Measurements from ENCODE around the gene ZNF804B.
"Not testable (repeated sequence)": the region's sequence is repeated elsewhere in the genome, so short reads cannot be mapped to it uniquely, and the experiment has no call there.

The ZNF804B gene

DNA sequence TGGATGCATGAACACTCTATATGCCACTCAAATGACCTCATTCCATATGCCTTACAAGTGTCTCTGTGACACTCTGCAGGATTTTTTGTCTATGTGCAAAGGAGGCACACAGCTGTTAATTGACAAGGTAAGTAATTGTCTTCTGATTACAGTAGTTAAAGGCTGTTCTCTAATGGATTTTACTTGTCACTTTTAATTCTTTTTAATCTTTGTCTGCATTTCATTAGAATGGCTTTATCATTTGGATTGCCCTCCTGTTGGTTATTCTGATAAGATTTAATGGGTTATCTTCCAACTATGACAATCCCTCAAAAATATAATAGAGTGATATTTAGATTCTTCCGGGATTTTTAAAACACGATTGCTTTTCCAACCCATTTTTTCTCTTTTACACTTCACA, 326.1 kb downstream of the ZNF804B start:
- no peak for DNase-seq (ENCODE audit: low read depth in 2 of 2)

DNA sequence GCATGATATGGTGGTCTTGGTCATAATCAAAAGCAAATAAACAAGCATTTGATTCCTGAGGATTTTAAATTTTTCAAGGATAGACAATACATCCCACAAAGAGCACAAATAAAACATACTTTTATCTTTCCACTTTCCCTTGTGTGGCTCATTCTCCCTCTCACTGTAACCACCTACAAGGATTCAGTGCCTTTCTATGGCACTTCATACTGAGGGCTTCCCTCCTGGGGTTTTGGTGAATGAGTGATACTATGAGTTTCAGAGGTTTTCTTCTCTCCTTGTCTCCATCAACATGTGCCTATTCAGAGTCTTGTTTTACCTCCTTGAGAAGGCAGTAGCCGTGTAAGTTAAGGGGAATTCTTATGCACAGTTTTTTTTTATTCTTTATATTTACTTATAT, 332.1 kb downstream of the ZNF804B start:
- no peak for DNase-seq (ENCODE audit: low read depth in 2 of 2)

- no peak for DNase-seq (ENCODE audit: low read depth in 2 of 2)
Observed at GRCh38 chr7:89094269-89094668, 334.8 kb downstream of the ZNF804B start.

DNA sequence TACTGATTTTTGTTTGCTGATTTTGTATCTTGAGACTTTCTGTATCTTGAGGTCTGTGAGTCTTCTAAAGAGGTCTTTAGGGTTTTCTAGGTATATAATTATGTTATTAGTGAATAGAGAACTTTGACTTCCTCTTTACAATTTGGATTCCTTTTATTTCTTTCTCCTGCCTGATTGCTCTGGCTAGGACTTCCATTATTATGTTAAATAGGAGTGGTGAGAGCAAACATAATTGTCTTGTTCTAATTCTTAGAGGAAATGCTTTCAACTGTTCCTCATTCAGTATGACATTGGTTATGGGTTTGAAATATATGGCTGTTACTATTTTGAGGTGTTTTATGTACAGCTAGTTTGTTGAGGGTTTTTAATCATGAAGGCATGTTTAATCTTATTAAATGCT, 344.1 kb downstream of the ZNF804B start:
- no peak for DNase-seq (ENCODE audit: low read depth in 2 of 2)

DNA sequence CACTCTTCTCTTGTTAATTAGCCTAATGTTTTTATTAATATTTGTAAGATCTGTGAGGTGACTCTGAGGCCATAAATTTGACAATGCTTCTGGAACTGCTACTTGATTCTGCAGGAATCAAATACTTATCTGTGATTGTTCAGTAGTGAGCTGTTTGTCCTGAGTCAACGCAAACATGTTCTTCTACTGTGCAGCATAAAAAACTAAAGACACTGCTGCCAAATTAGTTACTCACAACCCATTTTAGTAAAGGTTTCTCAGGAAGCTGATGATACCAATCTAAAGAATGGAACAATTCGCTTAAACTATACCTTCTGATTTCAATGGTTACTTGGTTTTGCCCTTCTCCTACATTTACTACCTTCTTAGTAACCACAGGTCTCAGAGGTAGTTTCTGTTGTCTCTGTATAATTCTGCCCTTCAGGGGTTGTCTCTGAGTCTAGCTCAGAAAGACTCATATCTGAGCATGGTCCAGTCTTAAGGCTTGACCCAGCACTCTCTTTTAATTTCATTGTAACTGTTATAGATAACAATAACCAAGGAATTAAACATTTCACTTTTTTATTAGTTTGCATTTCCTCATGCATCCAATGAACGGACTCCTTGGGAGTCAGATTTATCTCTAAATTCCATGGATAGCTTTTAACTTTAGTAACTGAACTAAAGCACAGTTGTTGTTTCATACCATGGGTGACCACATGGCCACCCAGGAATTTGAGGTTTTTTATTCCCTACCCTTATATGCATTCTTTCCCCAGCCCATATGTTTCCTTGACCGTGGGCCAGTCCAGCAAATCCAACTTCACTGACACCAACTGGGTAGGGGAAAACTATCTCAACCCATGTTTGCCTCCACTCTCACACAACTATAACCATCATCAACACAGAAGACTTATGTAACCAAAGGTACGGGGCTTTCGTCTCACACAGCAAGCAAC, 345.5 kb downstream of the ZNF804B start:
- no peak for DNase-seq (ENCODE audit: low read depth in 2 of 2)

GRCh38 chr7:89123871-89124270, 364.4 kb downstream of the ZNF804B start:
- no peak for DNase-seq (ENCODE audit: low read depth in 2 of 2)

DNA sequence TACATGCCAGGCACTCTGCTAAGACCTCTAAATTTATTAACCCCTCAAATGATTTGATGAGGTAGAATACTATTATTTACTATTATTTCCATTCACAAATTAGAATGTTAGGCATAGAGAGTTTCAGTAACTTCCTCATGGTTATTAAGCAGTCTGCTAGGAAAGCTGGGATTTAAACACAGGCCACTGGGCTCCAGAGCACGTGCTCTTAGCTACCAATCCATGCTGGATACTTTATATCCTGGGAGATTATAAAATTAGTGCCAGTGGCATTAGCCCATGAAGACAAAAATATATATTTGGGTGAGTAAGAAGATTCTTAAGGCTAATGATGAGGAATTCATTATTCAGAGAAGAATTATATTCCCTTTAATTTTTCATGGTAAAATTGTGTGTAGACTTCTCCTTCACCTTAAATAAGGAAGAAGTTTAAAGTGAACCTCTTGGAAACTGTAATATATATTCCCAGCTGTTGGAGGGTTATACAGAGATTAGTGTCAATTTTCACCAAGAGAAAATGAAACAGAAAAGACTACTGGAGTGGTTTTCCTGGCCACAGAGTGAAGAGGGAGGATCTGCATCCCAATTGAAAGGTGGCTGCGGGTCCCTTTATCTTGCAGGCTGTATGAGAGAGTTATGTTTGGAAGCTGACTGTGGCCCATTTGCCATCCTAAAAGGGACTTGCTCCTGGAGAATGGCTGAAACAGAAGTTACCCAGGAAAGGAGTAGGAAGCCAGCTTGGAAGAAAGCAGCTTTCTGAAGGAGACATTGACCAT, 370.3 kb downstream of the ZNF804B start:
- no peak for DNase-seq (ENCODE audit: low read depth in 2 of 2)

GRCh38 chr7:89133357-89133756, 373.9 kb downstream of the ZNF804B start:
- no peak for DNase-seq (ENCODE audit: low read depth in 2 of 2)

GRCh38 chr7:89133819-89134218, 374.3 kb downstream of the ZNF804B start:
- no peak for DNase-seq (ENCODE audit: low read depth in 2 of 2)

DNA sequence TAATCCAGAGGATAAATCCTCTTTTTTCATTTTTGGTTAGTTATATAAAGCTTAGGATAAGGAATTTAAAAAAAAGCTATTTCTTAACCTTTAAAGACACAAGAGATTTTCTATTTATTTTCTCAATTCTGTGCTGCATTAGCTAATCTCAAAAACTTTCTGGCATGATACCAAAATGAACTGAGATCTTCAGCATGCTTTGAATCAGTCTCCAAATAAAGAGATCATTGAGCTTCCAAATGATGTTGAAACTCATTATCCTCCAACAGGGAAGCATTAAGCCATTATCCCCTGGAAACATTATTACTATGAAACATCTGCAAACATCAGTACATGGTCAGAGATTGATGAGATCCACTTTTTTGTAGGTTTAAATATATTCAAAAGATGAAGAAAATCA, 386.3 kb downstream of the ZNF804B start:
- no peak for DNase-seq (ENCODE audit: low read depth in 2 of 2)

DNA sequence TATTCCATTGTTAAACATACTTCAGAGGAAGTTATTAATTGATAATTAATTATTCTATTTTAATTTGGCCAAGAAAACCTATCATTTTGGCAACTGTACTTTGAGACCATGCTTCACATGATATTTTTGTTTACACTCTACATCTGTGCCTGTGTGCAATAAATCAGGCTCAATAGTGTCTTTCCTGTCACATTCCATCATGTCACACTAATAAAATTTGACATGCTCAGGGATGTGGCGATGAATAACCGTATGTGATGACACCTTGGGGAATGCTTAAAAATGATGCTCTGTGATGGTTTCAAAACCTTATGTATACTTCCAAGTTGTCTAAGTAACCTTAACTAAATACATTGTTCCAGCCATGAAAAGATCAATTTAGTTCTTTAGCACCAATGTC, 400.6 kb downstream of the ZNF804B start:
- DNase-seq (ENCODE audit: low read depth in 2 of 2), result no peak

DNA sequence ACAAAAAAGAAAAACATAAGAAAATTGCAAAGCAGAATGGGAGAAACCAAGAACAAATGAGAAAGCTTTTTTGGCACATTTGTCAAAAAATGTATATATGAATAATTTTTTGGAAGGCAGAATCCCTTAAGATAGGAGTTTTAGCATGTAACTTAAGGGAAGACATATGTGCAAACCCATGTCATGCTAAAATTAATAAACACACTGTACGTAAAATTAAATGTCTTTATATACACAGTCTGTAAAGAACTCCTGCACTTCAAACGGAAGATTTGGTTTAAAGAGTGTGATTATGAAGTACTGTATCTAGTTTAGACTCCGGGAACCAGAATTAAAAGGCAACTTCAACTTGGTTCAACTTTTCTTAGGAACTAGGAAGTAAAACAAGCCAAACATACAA, 405.9 kb downstream of the ZNF804B start:
- no peak for DNase-seq (ENCODE audit: low read depth in 2 of 2)

GRCh38 chr7:89170628-89171027, 411.1 kb downstream of the ZNF804B start:
- no peak for DNase-seq (ENCODE audit: low read depth in 2 of 2)

DNA sequence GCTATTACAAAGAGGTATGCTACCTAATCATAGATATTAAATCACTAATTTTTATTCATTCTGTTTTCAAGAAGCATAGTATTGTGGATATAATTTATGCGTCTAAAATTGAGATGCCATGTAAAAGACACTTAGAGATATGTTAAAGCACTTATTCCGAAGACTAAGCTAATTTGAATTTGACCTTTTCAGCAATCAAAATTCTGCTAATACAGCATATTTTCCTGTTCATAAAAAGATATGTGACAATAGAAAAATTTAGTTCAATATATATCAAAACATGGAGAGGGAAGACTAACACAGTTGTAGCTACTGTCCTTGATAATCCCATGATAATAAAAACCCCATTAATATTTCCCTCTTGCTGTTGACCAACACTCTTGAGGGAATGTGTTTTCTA, 422.6 kb downstream of the ZNF804B start:
- no peak for DNase-seq (ENCODE audit: low read depth in 2 of 2)

DNA sequence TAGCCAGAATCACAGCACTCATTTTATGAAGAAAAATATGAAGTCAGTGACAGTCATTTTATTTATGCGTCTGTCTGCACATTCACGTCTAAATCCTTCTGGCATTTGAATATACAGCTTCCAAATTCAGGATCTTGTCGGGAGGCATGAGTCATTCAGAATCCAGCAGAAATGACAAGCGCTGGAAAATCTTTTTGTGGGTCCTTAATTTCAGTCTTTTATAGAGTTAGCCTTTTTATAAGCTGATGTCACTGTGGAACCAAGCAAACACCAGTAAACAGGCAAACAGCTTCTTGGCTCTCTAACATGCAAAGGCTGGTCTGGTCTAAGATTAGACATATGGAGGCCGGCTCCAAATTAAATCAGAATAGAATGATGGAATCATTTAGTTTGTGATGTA, 424.2 kb downstream of the ZNF804B start:
- DNase-seq (ENCODE audit: low read depth in 2 of 2), result no peak

DNA sequence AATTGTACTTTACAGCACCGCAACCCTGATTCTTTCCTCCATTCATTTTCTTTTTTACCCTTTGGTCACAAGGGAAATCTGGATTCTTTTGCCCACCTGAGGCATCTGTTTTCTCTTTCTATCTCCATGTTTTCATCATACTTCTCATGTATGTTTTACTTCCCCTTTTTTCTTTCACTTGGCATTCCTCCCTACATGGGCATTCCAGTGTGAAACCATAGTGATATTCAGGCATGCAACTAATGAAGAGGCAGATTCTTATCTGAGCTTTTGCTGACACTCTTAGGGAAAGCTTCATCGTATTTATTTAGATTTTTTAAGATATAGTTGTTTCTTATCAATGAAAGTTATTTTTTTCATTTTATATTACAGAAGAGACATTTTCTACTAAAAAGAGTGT, 441.3 kb downstream of the ZNF804B start:
- no peak for DNase-seq (ENCODE audit: low read depth in 2 of 2)

DNA sequence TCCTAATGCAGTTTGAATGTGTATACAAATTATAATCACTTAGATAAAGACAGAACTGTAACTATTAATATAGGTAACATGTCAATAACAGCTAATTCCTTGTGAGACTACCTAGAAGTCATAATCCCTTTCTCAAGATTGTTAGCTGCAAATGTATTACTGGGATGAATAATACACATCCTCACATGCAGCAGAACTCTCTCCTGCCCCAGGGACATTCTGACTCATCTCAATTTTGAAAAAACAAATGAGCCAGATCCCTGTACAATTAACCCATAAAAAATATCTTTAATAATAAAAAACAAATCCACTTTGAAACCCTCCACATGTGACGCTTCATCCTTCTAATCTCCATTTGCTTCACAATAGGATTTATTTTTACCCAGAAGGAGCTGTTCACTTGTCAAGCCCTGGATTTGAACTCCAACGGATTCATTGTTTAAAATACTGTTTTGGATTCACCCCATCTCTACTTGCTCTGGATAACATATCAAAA, 464.4 kb downstream of the ZNF804B start:
- DNase-seq (ENCODE audit: low read depth in 2 of 2), result no peak

DNA sequence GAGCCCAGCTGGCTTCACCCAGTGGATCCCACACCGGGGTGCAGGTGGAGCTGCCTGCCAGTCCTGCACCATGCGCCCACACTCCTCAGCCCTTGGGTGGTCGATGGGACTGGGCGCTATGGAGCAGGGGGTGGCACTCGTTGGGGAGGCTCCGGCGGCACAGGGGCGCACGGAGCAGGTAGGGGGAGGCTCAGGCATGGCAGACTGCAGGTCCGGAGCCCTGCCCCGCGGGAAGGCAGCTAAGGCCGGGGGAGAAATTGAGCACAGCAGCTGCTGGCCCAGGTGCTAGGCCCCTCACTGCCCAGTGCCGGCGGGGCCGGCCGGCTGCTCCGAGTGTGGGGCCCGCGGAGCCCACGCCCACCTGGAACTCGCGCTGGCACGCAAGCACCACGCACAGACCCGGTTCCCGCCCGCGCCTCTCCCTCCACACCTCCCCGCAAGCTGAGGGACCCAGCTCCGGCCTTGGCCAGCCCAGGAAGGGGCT, 469.2 kb downstream of the ZNF804B start:
- DNase-seq (ENCODE audit: low read depth in 2 of 2), result not testable (repeated sequence)

GRCh38 chr7:89238156-89238555, 478.7 kb downstream of the ZNF804B start:
- no peak for DNase-seq (ENCODE audit: low read depth in 2 of 2)

DNA sequence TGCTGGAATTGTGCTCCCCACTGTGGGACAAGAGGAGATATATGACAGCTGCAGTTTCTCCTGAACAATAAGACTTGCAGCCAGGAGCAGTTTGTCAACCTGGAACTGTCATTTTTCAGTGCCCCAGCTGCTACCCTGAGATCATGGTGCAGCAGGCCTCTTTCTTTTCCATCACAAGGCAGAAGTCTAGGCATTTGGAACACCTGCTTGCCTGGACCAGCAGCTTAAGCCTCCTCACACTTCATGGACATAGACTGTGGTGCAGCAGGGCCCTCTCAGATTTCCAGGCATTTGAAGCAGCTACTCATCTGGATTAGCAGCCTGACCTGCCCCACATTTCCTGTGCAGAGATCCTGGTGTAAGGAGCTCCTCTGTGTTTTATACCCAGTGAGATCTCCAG, 486.7 kb downstream of the ZNF804B start:
- no peak for DNase-seq (ENCODE audit: low read depth in 2 of 2)

GRCh38 chr7:89247207-89247606, 487.7 kb downstream of the ZNF804B start:
- DNase-seq (ENCODE audit: low read depth in 2 of 2), result no peak

- DNase-seq (ENCODE audit: low read depth in 2 of 2), result no peak
Observed at GRCh38 chr7:89259085-89259484, 499.6 kb downstream of the ZNF804B start.

- no peak for DNase-seq (ENCODE audit: low read depth in 2 of 2)
Observed at GRCh38 chr7:89264126-89264525, 504.6 kb downstream of the ZNF804B start.

All from stimulated activated CD8-positive, alpha-beta memory T cell treated with anti-CD3 and anti-CD28 coated beads, Interleukin-2, amount 100 ng/mL, for 1 hour (primary cell).